ENCODE results near the gene GPR156.

Gene GPR156

DNA sequence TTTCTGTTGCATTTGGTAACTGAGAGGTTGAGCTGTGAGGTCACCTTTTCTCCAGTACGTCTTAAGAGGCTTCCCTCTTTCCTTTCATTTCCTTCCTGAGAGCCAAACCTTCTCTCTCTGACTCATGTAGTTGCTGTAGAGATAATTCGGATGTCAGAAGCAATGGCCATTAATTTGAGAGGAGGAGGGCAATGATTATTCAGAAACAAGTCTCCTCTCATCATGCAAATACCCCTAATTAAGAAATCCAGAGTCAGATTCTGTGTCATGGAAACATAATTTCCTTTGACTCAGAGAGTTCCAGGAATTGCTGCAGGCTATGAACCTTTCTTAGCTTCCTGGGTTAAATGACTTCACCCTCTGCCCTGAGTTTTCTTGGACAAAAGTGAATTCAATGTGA, 131.7 kb downstream of the GPR156 start:
- Histone ChIP-seq H3K4me3 (replicated peaks; ENCODE audit: insufficient read depth, low read length) (no peak overlapping the region), H3K27me3 (ENCODE audit: insufficient read depth, poor library complexity, severe bottlenecking) (no peaks in the 10 kb centered on the region)

DNA sequence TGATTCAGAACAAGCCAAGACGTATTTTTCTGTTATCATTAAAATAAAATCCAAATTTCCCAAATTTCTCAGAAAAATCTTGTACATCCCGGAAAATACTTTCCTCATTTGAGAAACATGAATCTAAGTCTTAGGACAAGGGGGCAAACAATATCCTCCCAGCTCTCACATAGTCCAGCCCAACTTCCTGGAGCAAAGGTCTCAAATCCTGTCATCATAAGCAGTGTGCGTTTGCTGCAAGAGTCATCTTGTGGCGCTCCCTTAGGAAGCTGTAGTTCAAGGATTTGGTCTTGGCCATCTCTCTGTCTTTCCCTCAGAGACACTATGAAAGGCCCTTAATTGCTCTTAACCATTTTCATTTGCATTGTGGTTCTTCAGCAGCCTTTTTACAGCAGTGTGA, 133.2 kb downstream of the GPR156 start:
- Histone ChIP-seq H3K27me3 (ENCODE audit: insufficient read depth, poor library complexity, severe bottlenecking) (no peaks in the 10 kb centered on the region), H3K4me3 (replicated peaks; ENCODE audit: insufficient read depth, low read length) (no peak overlapping the region), H3K27ac (replicated peaks) (no peak overlapping the region)
- TF ChIP-seq POLR2AphosphoS5 (IDR thresholded peaks at IDR 0.05; ENCODE audit: low read depth), result no peak
- TF ChIP-seq, protein P1, sequence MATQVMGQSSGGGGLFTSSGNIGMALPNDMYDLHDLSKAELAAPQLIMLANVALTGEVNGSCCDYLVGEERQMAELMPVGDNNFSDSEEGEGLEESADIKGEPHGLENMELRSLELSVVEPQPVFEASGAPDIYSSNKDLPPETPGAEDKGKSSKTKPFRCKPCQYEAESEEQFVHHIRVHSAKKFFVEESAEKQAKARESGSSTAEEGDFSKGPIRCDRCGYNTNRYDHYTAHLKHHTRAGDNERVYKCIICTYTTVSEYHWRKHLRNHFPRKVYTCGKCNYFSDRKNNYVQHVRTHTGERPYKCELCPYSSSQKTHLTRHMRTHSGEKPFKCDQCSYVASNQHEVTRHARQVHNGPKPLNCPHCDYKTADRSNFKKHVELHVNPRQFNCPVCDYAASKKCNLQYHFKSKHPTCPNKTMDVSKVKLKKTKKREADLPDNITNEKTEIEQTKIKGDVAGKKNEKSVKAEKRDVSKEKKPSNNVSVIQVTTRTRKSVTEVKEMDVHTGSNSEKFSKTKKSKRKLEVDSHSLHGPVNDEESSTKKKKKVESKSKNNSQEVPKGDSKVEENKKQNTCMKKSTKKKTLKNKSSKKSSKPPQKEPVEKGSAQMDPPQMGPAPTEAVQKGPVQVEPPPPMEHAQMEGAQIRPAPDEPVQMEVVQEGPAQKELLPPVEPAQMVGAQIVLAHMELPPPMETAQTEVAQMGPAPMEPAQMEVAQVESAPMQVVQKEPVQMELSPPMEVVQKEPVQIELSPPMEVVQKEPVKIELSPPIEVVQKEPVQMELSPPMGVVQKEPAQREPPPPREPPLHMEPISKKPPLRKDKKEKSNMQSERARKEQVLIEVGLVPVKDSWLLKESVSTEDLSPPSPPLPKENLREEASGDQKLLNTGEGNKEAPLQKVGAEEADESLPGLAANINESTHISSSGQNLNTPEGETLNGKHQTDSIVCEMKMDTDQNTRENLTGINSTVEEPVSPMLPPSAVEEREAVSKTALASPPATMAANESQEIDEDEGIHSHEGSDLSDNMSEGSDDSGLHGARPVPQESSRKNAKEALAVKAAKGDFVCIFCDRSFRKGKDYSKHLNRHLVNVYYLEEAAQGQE (IDR thresholded peaks at IDR 0.05; ENCODE audit: insufficient replicate concordance, low read depth), result no peak
- TF ChIP-seq, protein P2, sequence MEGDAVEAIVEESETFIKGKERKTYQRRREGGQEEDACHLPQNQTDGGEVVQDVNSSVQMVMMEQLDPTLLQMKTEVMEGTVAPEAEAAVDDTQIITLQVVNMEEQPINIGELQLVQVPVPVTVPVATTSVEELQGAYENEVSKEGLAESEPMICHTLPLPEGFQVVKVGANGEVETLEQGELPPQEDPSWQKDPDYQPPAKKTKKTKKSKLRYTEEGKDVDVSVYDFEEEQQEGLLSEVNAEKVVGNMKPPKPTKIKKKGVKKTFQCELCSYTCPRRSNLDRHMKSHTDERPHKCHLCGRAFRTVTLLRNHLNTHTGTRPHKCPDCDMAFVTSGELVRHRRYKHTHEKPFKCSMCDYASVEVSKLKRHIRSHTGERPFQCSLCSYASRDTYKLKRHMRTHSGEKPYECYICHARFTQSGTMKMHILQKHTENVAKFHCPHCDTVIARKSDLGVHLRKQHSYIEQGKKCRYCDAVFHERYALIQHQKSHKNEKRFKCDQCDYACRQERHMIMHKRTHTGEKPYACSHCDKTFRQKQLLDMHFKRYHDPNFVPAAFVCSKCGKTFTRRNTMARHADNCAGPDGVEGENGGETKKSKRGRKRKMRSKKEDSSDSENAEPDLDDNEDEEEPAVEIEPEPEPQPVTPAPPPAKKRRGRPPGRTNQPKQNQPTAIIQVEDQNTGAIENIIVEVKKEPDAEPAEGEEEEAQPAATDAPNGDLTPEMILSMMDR (IDR thresholded peaks at IDR 0.05; ENCODE audit: insufficient read depth, low read length), result no peak
- no peak for TF ChIP-seq SPI1 (IDR thresholded peaks at IDR 0.05; ENCODE audit: borderline replicate concordance, low read depth)
- no peak for TF ChIP-seq GABPA (IDR thresholded peaks at IDR 0.05; ENCODE audit: low read depth)
- no peak for DNase-seq (ENCODE audit: low read depth in 1 of 2, low spot score in 1 of 2)

More for the DNA sequence above, 131.7 kb downstream of the GPR156 start:
- H3K27ac ChIP-seq (replicated peaks), result no peak overlapping the region
- no peak for DNase-seq (ENCODE audit: low read depth in 1 of 2, low spot score in 1 of 2)
- no peak for TF ChIP-seq SPI1 (IDR thresholded peaks at IDR 0.05; ENCODE audit: borderline replicate concordance, low read depth)
- no peak for TF ChIP-seq POLR2AphosphoS5 (IDR thresholded peaks at IDR 0.05; ENCODE audit: low read depth)
- TF ChIP-seq GABPA (IDR thresholded peaks at IDR 0.05; ENCODE audit: low read depth), result no peak
- TF ChIP-seq, protein P2 (IDR thresholded peaks at IDR 0.05; ENCODE audit: insufficient read depth, low read length), result no peak
- TF ChIP-seq, protein P1 (IDR thresholded peaks at IDR 0.05; ENCODE audit: insufficient replicate concordance, low read depth), result no peak

DNA sequence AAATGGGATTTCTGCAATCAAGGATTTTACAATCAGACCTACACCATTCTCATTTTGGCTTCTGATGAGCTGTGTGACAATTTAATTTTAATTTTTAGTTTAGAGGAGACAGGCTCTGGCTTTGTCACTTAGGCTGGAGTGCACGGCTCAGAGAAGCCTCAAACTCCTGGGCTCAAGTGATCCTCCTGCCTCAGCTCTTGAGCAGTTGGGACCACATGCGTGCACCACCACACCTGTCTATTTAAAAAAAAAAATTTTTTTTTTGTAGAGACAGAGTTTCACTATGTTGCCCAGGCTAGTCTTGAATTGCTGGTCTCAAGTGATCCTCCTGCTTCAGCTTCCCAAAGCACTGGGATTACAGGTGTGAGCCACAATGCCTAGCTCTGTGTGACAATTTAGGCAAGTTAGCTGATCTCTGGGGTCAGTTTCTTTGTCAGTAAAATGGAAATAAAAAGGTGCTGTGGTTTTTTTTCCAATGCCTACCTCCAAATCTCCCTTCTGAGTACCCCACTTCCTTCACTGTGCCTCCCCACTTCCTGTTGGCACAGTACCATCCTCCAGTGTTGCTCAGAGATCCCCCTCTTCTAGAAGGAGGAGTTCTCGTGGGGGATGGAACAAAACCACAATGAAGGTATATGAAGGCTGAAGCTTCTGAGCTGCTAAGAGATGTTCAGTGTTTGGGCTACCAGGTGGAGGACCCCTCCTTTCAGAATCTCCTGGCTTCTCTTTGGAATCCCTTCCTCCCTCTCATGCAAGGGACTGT, 136.7 kb downstream of the GPR156 start:
- Histone ChIP-seq H3K4me3 (replicated peaks; ENCODE audit: insufficient read depth, low read length) (no peak overlapping the region), H3K27ac (replicated peaks) (no peak overlapping the region)
- TF ChIP-seq SPI1 (IDR thresholded peaks at IDR 0.05; ENCODE audit: borderline replicate concordance, low read depth), result no peak
- TF ChIP-seq, protein P2 (IDR thresholded peaks at IDR 0.05; ENCODE audit: insufficient read depth, low read length), result no peak
- TF ChIP-seq, protein P1 (IDR thresholded peaks at IDR 0.05; ENCODE audit: insufficient replicate concordance, low read depth), result no peak
- TF ChIP-seq GABPA (IDR thresholded peaks at IDR 0.05; ENCODE audit: low read depth), result no peak
- no peak for TF ChIP-seq POLR2AphosphoS5 (IDR thresholded peaks at IDR 0.05; ENCODE audit: low read depth)

More for the DNA sequence above, 136.7 kb downstream of the GPR156 start:
- DNase-seq (ENCODE audit: low read depth in 1 of 2, low spot score in 1 of 2), result no peak
- no peaks in the 10 kb centered on the region for H3K27me3 ChIP-seq (ENCODE audit: insufficient read depth, poor library complexity, severe bottlenecking)
